ENCODE data around the gene TIAL1.

GRCh38 chr10:119640875-119641526 lies 44.2 kb upstream of the TIAL1 start:
- no peak for TF ChIP-seq POLR2A (IDR thresholded peaks at IDR 0.05)
- no peak for TF ChIP-seq CTCF (IDR thresholded peaks at IDR 0.05)
